ENCODE data around the gene TTC4.

DNA sequence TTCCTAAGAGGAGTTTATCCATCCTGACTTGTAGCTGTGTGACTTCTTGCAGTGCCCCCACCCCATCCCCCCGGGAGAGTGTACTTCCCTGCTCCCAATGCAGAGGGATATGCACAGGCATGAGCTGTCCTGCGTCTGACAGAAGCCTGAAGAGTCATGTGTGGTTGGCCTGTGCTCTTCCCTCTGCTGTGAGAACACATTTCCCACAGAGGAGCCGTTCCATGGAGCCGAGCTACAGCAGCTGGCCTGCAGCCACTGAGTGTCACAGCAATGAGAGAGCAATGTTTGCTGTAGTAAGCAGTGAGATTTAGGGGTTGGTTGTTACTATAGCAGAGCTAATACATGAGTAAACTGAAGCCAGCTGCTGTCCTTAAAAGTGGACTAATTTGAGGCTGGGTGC lies 26.6 kb downstream of the TTC4 start:
- TF ChIP-seq POLR2AphosphoS5 (IDR thresholded peaks at IDR 0.05; ENCODE audit: low read depth, low read length) (no peak), SIN3A (IDR thresholded peaks at IDR 0.05; ENCODE audit: borderline replicate concordance, insufficient read depth, low read depth, low read length) (no peak)

Measured in Panc1 (cell line).